Measurements from ENCODE around the gene PROM1.

PROM1 gene, protein sequence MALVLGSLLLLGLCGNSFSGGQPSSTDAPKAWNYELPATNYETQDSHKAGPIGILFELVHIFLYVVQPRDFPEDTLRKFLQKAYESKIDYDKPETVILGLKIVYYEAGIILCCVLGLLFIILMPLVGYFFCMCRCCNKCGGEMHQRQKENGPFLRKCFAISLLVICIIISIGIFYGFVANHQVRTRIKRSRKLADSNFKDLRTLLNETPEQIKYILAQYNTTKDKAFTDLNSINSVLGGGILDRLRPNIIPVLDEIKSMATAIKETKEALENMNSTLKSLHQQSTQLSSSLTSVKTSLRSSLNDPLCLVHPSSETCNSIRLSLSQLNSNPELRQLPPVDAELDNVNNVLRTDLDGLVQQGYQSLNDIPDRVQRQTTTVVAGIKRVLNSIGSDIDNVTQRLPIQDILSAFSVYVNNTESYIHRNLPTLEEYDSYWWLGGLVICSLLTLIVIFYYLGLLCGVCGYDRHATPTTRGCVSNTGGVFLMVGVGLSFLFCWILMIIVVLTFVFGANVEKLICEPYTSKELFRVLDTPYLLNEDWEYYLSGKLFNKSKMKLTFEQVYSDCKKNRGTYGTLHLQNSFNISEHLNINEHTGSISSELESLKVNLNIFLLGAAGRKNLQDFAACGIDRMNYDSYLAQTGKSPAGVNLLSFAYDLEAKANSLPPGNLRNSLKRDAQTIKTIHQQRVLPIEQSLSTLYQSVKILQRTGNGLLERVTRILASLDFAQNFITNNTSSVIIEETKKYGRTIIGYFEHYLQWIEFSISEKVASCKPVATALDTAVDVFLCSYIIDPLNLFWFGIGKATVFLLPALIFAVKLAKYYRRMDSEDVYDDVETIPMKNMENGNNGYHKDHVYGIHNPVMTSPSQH

DNA sequence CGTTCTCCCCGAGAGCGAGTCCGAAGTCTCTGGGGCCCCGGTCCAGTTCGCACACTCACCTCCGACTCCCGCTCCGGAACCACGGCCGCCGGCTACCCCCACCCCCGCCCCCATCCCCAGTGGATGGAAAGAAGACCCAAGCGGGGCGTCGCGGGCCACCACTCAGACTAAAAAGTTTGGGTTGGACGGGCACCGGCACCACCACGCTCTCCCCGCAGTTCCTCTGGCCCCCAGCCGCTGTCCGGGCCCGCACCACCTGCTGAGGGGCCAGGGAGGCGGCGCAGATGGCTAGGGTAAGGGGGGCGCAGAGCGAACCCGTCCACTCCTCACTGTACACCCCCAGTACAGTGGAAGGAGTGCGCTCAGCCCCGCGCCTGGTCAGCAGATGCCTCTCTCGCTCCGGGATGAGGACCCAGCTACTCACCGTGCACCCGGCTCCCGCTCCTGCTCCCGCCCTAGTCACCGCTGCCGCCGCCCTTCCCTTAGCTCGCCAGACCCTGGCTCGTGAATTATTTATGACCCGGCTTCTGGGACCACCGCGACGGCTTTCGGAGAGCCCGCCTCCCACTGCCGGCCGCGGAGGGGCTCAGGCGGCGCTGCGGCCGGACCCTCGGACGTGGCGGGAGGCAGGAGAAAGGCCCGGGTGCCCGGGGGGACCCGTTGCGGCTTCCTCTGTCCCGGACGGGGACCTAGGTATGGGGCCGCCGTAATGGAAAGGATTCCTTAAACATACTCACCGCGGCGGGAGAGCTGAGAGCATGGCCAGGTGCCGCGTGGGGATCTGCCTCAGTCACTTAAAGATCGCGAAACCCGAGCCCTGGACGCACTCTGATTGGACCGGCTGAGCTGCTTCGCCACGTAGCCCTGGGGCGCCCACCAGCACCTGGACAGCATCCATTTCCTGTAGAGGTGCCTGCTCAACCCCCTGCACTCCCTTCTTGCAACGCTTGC lies at the start of gene PROM1:
TSS of gene PROM1 (minus strand) at position 783 of the 951 bp plus-strand sequence. CDS start 8,117 bp downstream, outside the sequence.
- DNase-seq = peak; percentile 86

DNA sequence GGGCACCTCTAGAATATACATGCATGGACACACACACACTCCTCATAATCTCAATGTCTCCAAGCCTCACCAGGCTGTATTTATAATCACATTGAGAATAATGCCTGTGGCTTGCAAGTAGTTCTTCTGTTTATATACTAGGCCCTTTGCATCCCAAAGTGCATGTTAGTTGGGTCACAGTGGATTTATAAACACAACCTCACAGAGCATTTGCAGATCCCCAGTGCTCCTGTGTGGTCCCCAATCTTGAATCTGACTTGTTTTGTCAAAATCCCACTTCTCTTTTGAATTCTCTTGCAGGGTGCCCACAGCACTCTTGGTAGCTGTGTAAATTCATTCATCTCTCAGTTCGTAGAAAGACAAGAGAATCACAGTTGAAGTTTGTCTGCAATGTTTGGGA lies 49.6 kb upstream of the PROM1 start:
- peak; percentile 31 for DNase-seq

DNA sequence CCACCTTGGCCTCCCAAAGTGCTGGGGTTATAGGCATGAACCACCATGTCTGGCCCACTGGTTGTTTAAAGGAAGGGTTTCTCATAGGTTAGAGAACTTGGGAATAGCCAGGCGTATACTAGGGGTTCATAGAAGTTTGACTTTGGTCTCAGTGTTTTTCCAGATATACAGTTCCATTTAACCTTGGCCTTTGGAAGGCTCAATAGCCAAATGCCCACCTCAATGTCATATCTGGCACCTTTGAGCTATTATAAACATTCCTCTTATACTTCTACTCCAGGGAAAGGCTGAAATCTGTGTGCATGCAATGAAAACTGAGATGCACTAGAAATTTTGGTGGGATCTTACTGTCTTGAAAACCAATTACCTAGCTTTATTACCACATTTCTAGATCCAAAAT lies 47.5 kb upstream of the PROM1 start:
- DNase-seq = no peak

DNA sequence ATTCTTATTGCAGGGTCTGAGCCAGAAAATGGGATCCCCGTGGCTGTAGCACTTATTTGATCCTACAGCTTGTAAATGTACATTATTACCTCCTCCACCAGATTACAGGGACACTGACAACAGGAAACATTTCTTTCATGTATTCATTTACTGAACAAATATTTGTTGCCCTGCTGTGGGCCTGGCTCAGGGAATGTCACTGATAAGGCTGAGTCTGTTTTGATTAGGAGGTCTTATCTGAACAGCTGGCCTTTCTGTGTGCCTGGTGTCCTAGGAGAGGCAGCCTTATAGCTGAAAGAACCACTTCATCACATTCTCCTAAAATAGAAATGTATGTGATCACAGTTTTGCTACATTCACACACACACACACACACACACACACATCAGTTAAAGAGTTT lies 45.5 kb upstream of the PROM1 start:
- peak; percentile 6 for DNase-seq

DNA sequence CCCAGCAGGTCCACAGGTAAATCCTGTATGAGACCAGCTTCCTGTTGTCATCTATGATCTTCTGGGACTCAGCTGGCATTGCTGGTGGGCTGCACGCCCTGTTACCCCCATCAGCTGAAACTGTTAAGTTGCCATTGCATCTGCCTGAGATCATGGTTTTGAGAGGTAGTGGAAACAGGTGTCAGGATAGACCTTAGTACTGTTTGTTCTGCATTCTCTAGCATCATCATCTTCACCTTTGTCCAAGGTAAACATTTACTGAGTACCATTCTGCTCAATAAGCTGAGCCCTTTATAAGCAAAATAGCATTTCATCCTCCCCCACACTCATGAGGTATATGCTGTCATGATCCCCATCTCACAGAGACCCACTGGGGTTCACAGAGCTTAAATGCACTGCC lies 42.9 kb upstream of the PROM1 start:
- peak; percentile 3 for DNase-seq

DNA sequence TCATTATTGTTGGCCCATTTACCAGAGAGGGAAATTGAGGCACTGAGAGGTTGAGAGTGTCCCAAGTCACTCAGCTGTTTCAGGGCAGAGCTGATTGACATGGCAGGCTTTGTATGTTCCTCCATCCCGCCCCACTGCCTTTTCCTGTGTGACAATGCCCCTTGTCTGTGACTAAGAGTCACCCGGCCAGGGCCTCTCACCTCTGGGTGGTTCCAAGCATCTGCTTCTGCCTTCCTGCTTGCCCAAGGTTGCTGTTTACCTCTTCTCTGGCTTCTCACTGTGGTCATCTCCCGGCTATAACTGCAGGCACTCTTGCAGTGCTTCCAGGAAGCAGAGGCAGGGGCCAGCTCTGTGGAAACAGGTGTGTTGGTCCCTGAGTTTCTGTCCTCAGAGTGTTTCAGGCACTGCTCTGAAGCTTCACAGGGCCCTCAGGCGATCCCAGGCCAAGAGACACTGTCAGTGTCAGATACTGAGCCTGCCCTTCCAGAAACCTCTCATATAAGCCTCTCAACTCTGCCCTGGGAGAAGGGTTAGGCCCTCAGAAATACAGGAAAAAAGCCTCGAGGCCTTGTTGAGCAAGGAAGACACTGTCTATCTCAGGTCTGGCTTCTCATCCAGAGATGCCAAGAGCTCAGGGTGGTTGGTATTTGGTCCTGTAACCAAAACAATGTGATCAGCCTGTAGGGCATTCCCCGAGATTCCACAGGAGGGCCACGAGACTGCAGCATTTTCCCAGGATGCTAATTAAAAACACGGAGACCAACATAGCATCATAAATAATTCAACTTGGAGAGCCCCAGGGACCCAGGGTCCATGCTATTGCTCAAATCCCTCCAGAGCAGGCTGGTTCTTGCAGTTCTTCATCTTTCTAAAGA lies 42.0 kb upstream of the PROM1 start:
- DNase-seq = no peak

DNA sequence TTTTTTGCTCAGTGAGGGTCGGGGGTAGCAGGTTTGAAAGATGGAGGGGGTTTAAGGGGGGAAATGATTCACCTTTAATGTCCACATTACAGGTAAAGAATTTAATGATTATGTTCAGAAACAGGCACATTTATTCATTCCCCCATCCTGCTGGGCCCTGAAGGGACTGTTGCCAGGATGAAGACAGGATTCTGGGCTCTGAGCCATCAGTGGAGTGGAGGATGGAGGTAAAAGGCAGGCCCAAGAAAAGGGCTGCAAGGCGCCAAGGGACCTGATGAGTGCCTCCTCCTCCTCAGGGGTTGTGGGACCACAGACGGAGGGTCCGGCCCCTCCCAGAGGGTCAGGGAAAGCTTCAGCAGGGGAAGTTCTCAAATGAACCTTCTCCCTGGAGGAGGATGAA lies 40.4 kb upstream of the PROM1 start:
- DNase-seq = peak; percentile 76

DNA sequence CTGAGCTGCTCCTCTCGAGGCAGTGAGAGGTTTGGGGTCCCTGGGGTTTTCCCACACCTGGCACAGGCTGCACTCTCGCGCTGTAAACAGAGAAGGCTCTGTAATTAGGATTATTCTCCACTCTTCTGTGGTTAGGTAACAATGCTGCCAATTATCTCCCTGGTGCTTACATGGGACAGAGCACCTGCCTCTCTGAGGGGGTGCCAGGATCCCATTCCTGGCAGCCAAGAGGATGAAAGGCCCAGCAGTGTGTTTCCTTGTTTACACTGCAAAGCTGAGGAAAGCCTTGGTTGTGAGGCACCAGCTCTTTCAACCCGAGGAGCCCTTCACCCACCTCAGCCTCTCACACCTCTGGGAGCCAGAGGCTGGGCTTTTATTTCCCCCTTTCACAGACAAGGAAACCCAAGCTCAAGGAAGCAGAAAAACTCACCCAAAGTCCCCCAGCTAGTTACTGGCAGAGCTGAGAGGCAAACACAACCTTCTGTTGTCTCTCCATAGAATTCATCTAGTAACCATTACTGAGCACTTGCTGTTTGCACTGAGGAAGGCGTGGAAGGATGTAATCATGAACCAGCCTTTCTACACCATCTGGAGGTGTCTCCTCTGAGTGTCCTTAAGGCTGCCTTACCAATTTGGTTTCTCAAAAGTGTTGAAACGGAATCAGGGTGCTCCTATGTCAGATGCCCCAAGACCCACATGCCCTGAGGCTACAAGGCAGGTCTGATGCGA lies 39.7 kb upstream of the PROM1 start:
- peak; percentile 97 for DNase-seq

DNA sequence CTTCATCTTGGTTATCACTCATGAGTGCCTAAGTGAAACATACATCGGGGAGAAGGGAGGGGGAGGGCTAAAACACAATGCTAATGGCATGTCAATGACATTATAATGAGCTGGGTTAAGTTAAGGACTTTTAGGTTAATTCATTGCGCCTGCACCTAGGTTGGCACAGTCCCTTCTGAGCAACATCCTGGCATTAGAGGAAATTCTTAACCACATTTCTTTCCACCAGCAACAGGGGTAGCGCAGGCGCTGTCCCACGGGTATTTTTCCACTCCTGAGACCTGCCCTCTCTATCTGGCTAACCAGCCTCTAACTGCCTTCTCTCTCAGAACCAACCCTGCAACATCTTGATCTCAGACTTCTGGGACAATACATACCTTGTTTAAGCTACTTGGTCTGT lies 39.0 kb upstream of the PROM1 start:
- DNase-seq = peak; percentile 36

DNA sequence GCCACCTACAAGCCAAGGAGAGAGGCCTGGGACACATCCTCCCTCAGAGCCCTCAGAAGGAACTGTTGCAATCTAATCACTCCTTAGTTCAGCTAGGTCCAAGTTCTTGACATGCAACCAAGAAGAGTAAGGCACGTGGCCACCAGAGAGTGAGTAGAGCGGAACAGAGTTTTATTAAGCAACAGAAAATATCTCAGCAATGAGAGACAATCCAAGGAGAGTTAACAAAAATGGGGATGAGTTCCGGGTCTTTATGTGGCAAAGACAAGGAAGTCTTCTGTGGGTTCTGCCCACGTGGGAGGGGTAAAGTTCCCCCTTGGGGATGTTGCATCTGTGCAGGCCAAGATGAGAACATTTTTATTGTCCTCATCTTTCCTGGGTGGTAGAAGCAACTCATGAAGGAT lies 38.5 kb upstream of the PROM1 start:
- DNase-seq = no peak

DNA sequence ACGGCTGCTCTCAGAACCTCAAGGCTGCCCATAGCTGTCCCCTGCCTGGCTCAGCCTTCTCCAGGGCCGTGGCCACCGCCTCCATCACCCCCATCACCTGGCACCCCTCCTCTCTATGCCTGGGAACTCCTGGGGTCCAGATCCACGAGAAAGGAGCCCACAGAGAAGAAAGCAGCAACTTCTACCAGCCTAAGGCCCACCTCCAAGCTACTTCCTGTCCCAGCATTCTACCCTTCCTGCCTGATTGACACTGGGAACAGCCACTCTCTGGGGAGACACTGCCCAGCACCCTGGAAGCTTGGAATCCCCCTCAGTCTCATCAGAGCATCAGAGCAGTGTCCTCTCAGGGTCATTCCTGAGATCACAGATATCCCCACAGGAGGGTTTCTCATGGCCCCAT lies 36.9 kb upstream of the PROM1 start:
- no peak for DNase-seq

DNA sequence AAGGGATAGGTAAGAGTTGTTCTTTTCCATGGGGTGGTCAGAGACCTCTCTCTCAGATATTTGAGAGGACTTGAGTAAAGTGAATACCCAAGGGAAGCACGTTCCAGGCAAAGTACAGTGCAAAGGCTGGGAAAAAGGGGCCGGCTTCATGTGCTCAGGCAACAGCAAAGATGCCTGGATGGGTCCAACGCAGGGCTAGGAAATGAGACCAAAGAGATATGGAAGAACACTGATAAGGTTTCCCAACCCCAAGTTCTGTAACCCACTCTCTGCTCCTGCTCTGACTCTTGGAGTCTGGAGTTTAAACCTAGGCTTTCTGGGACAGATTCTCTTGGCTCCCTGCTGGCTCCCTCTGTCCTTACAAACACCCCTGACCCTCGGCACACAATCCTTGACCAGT lies 36.2 kb upstream of the PROM1 start:
- DNase-seq = no peak

DNA sequence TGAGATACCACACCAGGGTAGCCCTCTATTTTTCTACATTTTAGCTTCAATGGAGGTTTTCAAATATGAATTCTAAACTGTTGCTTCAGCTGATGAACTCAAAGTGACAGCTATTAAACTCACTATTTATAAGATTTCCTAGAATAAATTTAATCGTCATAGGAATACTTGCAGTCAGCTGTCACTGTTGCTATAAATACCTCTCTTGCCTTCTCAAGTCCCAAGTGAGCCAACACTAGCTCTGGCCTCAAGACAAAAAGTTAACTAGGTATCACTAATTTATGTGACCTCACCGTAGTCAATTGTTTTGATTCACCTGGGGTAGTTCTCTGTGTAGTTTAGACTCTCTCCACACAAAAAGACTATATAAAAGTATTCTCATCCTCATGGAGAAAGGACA lies 34.3 kb upstream of the PROM1 start:
- no peak for DNase-seq

DNA sequence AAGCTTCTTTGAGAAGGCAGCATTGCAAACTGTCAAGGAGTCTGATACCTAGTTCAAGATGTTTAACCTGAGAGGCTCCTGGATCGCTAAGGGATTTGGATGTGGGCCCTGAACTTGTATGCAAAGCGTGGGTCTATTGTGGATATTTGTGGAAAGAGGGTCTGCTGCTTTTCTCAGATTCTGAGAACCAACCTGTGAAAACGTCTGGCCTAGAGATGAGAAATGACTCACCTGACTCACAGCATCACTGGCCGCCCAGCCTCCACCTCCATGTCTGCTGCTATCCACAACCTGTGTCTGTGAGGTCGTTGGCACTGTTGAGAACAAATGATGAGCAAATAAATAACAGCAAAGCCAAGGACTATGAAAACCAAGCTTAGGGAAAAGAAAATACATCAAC lies 33.3 kb upstream of the PROM1 start:
- DNase-seq = peak; percentile 7

DNA sequence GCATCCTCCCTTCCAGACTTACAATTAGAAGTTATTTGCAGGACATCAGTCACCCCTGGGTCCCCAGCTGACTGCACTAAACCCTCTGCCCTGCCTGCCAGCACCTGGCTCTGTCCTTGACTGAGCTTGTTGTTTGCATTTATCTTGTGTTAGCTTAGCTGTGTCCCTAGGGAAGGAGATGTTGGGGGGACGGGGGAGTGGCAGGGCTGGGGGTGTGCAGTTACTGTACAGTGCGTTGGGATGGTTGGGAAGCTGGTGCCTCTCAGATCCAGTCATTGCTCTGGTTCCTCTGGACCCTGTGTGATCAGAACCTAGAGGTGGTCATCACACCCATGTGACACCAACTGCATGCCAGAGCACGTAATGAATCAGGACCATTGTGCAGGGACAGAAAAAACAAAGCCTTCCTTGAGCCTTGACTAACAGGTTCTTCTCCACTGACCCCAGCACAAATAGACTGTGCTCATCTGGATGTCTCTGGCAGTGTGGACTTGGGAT lies 32.7 kb upstream of the PROM1 start:
- DNase-seq = peak; percentile 81

DNA sequence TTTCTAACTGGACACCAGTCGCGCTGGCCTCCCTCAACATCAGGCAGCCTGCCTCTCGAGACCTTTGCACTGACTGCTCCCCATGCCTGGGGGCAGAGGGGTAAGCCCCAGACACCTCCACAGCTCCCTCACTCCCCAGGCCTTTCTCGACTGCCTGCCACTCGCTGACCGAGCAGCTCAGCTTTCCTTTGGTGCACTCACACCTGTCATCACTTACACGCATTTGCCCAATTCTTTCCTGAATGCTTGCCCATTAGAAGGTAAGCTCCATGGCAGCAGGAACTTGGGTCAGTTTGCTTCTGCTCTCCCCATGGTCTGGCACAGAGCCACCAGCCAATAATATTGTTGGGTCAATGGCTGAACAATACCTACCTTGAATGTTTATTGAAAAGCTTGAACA lies 32.2 kb upstream of the PROM1 start:
- DNase-seq = peak; percentile 81

DNA sequence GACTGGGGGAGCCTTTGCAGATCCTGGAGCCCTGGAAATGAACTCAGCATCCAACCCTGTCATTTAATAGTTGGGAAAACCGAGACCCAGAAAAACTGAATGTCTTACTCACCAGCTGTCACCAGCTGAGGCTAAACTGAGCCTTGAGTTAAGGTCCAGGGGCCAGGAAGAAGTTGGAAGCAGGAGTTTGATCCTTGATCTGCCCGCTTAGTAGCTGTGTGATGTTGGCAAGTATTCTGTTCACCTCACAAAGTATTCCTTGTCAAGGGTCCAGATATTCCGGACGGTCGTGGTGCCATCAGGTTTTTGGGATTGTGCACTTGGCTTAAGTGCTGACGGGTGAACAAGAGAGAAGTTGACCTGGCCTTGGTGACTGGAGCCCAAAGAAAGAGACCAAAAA lies 30.7 kb upstream of the PROM1 start:
- DNase-seq = no peak

DNA sequence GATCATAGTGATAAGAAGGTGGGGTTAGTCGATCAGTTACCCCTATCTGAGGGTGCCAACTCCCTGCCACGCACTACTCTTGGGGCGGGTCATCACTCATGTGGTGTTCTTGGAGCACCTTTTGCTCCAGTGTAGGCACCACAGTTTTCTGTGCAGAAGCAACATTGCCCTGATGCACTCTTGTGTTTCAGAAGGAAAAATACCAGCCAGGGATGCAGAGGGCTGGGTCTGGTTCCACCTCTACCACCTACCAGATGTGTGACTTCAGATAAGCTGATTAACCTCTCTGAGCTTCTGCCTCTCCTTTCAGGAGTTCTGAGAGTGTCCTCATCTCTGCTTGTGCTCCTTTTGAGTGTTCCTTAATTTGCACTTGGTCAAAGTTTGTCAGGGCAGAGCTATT lies 29.9 kb upstream of the PROM1 start:
- DNase-seq = no peak

DNA sequence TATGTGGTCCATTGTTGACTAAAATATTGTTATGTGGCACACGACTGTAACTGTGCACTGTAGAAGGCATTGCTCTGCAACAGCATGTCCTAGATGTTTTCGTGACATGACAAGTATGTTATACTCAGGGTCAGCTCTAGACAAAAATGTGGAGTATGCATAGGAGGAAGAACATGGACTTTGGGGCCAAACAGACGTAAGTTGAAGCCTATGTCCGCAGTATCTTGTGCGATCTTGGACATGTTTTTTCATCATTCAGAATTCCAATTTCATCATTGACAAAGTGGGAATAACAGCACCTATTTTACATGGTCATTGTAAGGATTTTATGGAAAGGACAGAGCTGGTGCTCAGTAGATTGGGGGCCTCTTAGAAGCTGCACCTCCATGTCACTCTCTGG lies 27.7 kb upstream of the PROM1 start:
- DNase-seq = no peak

DNA sequence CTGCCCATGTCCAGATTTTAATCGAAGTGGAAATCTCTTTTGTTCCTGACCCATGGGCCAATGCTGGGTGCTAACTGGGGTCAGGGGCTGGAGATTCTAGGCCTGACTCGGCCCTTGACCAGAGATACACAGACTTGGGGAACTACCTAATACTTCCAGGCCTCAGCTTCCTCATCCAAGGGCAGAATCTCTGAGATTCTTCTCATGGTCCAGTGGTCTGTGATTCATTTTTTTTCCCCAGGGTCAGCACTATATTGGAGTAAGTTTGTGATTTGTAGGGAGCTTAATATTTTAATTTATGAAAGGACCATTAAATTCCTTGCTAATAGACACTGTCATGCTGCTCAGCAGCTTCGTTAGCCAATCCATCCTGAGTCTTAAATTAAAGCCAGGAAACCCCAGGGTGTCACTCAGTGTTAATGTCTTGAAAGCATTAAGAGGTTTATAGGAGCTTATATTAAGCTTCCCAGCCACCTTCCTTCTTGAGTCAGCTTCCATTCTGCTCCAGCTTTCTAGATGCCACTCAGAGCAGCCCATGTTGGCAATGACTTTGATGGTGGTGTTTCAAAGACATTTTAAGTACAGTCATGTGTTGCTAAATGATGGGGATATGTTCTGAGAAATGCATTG lies 27.0 kb upstream of the PROM1 start:
- DNase-seq = no peak

DNA sequence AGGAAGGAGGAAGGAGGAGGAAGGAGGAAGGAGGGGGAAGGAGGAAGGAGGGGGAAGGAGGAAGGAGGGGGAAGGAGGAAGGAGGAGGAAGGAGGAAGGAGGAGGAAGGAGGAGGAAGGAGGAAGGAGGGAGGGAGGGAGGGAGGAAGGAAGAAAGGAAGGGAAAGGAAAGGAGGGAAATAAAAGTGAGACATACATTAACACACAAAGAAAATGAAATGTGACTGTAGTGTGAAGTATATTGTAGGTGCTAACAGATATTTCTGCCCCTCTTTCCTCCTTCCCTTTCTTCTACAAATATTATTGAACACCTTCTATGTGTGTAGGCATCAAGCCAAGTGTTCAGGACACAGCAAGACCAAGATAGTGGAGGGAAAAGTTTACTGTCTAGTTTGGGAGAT lies 26.4 kb upstream of the PROM1 start:
- DNase-seq = no peak
